Measurements from ENCODE around the gene CREB3L2.

- no peak for TF ChIP-seq CTCF (IDR thresholded peaks at IDR 0.05)
- no peak for TF ChIP-seq POLR2AphosphoS5 (IDR thresholded peaks at IDR 0.05)
These were observed 50.9 kb downstream of the CREB3L2 start for GRCh38 chr7:137950967-137951366.
